ENCODE measurements around the gene ZNF778. TPM values are rescaled to one million over a fixed set of nuclear protein-coding genes. Genes with fewer than 3 reads are reported as not detected.

Gene ZNF778
- total RNA-seq, 1 donor from 2014 or later = 21.5 TPM

GRCh38 chr16:89279666-89280481 is 62.4 kb downstream of the ZNF778 start:
- Mint-ChIP-seq H3K36me3 (peaks cover 7% of the 10 kb centered on the region), H3K4me1 (peaks cover 2% of the 10 kb centered on the region), H3K27ac (no peak overlapping the region), H3K9me3 (no peaks in the 10 kb centered on the region), H3K27me3 (ENCODE audit: insufficient read depth, low read depth) (peaks cover 5% of the 10 kb centered on the region), H3K4me3 (no peak overlapping the region)
- Histone ChIP-seq H3K27ac (no peak overlapping the region), H3K4me3 (no peak overlapping the region), H3K79me2 (ENCODE audit: low read depth) (no peaks in the 10 kb centered on the region), H2AFZ (replicated peaks) (no peak overlapping the region), H3K36me3 (no peaks in the 10 kb centered on the region), H3K4me2 (no peak overlapping the region), H3K27me3 (no peaks in the 10 kb centered on the region), H3K9me3 (ENCODE audit: low read depth) (no peaks in the 10 kb centered on the region), H3F3A (ENCODE audit: low read depth) (no peaks in the 10 kb centered on the region), H4K20me1 (ENCODE audit: low read depth) (peaks cover 32% of the 10 kb centered on the region), H3K9ac (no peak overlapping the region), H3K4me1 (no peaks in the 10 kb centered on the region)
- DNase-seq (ENCODE audit: low spot score) = no peak
- TF ChIP-seq EZH2 (IDR thresholded peaks at IDR 0.05) (no peak), EZH2phosphoT487 (IDR thresholded peaks at IDR 0.05) (no peak)
- TF ChIP-seq, protein P1, sequence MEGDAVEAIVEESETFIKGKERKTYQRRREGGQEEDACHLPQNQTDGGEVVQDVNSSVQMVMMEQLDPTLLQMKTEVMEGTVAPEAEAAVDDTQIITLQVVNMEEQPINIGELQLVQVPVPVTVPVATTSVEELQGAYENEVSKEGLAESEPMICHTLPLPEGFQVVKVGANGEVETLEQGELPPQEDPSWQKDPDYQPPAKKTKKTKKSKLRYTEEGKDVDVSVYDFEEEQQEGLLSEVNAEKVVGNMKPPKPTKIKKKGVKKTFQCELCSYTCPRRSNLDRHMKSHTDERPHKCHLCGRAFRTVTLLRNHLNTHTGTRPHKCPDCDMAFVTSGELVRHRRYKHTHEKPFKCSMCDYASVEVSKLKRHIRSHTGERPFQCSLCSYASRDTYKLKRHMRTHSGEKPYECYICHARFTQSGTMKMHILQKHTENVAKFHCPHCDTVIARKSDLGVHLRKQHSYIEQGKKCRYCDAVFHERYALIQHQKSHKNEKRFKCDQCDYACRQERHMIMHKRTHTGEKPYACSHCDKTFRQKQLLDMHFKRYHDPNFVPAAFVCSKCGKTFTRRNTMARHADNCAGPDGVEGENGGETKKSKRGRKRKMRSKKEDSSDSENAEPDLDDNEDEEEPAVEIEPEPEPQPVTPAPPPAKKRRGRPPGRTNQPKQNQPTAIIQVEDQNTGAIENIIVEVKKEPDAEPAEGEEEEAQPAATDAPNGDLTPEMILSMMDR (IDR thresholded peaks at IDR 0.05) = no peak

GRCh38 chr16:89280546-89281188 is 63.2 kb downstream of the ZNF778 start:
- Histone ChIP-seq H3K9me3 (ENCODE audit: low read depth) (no peaks in the 10 kb centered on the region), H3K79me2 (ENCODE audit: low read depth) (no peaks in the 10 kb centered on the region), H2AFZ (replicated peaks) (no peak overlapping the region), H3K4me1 (no peaks in the 10 kb centered on the region), H3K4me2 (no peak overlapping the region), H3K36me3 (no peaks in the 10 kb centered on the region), H3K27ac (no peak overlapping the region), H3F3A (ENCODE audit: low read depth) (no peaks in the 10 kb centered on the region), H4K20me1 (ENCODE audit: low read depth) (peaks cover 32% of the 10 kb centered on the region), H3K9ac (no peak overlapping the region), H3K4me3 (no peak overlapping the region), H3K27me3 (no peaks in the 10 kb centered on the region)
- no peak for DNase-seq (ENCODE audit: low spot score)
- H3K36me3 Mint-ChIP-seq = peaks cover 5% of the 10 kb centered on the region
- H3K4me3 Mint-ChIP-seq = no peak overlapping the region
- H3K4me1 Mint-ChIP-seq = peaks cover 2% of the 10 kb centered on the region
- TF ChIP-seq EZH2 (IDR thresholded peaks at IDR 0.05) (no peak), EZH2phosphoT487 (IDR thresholded peaks at IDR 0.05) (no peak)
- TF ChIP-seq, protein P1 (IDR thresholded peaks at IDR 0.05) = no peak
- H3K9me3 Mint-ChIP-seq = no peaks in the 10 kb centered on the region
- peaks cover 5% of the 10 kb centered on the region for H3K27me3 Mint-ChIP-seq (ENCODE audit: insufficient read depth, low read depth)
- no peak overlapping the region for H3K27ac Mint-ChIP-seq

- H3K27me3 Mint-ChIP-seq (ENCODE audit: insufficient read depth, low read depth) = peaks cover 2% of the 10 kb centered on the region
- no peaks in the 10 kb centered on the region for H3K36me3 ChIP-seq
- no peak overlapping the region for H3K4me2 ChIP-seq
- no peaks in the 10 kb centered on the region for H3K27me3 ChIP-seq
- TF ChIP-seq, protein P1 (IDR thresholded peaks at IDR 0.05) = no peak
- TF ChIP-seq EZH2 (IDR thresholded peaks at IDR 0.05) (no peak), EZH2phosphoT487 (IDR thresholded peaks at IDR 0.05) (no peak)
- no peak for DNase-seq (ENCODE audit: low spot score)
- no peaks in the 10 kb centered on the region for H3K9me3 Mint-ChIP-seq
- H3K4me1 Mint-ChIP-seq = peaks cover 2% of the 10 kb centered on the region
- H3K4me1 ChIP-seq = no peaks in the 10 kb centered on the region
- H4K20me1 ChIP-seq (ENCODE audit: low read depth) = peaks cover 32% of the 10 kb centered on the region
- no peak overlapping the region for H3K27ac Mint-ChIP-seq
- H3K27ac ChIP-seq = no peak overlapping the region
- no peaks in the 10 kb centered on the region for H3K9me3 ChIP-seq (ENCODE audit: low read depth)
- H3K9ac ChIP-seq = no peak overlapping the region
- no peak overlapping the region for H3K4me3 ChIP-seq
- peaks cover 5% of the 10 kb centered on the region for H3K36me3 Mint-ChIP-seq
- no peaks in the 10 kb centered on the region for H3K79me2 ChIP-seq (ENCODE audit: low read depth)
- no peak overlapping the region for H3K4me3 Mint-ChIP-seq
- H2AFZ ChIP-seq (replicated peaks) = no peak overlapping the region
- H3F3A ChIP-seq (ENCODE audit: low read depth) = no peaks in the 10 kb centered on the region
These were observed 63.7 kb downstream of the ZNF778 start for GRCh38 chr16:89281189-89281577.

All from neural progenitor cell (in vitro differentiated cells).